Right lobe of liver (tissue), 4 donors: Measurements from ENCODE around the gene UQCRH.

Experiments used
- CTCF ChIP-seq, 4 donors: fragments of 200-600 bp in 3 of 4; fragments of 450-650 bp in 1 of 4; IDR thresholded peaks; one replicate each; pipeline versions ENCODE4 v1.5.1 to v1.8.0; 2016 to 2022; ENCODE audit warnings: antibody characterized with exemption in 4 of 4, mild to moderate bottlenecking in 2 of 4
- POLR2A ChIP-seq: fragments of 450-650 bp; IDR thresholded peaks from one replicate; pipeline ENCODE4 v1.6.1; 2017; ENCODE audit warnings: antibody characterized with exemption, mild to moderate bottlenecking
- donor health status: DM: no; HTN: no; CAD: no.
- donor health status: DM: no; HTN: no; CAD: no.
- donor health status: DM: no; HTN: yes; CAD: no.

- no peak for TF ChIP-seq POLR2A
- TF ChIP-seq CTCF (IDR thresholded peaks at IDR 0.05): no peak
Observed at GRCh38 chr1:46275030-46275337, 28.5 kb upstream of the UQCRH start.
